ENCODE data around the gene PTK6. TPM values are rescaled to one million over a fixed set of nuclear protein-coding genes. Genes with fewer than 3 reads are reported as not detected.

Gene PTK6
- total and polyA plus RNA-seq, 7 donors: 0.28 to 80.7 (median 59.5) TPM; not detected in 2

DNA sequence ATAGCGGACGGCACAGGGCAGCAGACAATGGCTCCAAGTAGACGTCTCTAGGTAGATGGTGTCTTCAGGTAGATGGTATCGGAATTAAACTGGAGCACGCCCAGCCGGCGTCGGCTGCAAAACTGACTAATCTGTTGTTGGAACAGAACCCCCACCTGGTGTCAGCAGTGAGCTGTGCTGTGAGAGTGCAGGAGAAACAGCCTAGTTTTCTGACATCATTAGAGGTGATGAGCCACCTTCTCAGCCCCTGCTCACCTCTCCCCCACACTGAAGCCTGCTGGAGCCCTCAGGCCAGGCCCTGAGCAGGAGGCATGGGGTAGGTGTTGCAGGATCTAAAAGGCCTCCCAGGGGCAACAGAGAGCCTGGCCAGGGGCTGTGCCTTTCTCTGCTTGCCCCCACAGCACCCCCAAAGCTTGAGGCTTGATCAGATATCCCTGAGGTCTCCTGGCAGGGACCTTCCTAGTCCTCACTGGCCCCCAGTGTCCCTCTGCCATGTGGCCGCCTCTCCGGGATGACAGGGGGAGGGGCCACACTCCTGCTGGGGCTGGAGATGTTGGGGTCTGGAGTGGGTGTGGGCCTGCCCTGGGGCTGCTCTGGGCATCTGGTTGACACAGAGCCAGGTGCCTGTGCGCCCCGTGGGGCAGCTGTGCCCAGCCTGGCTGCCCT, 43.8 kb upstream of the PTK6 start:
- no peaks in the 10 kb centered on the region for H3K27me3 ChIP-seq
- H3K4me1 ChIP-seq: peaks cover 0 to 9% (median 4%) of the 10 kb centered on the region in 4 donors
- intact Hi-C loops (cut with DNase I): no loop called here
- H3K36me3 ChIP-seq: no peaks in the 10 kb centered on the region
- no peaks in the 10 kb centered on the region for H3K9me3 ChIP-seq
- DNase-seq: peak; percentile 57
- 48 to 50% methylated on average over 12 of the region's 12 CpGs for WGBS, 2 donors
- TF ChIP-seq POLR2AphosphoS5 (IDR thresholded peaks at IDR 0.05): no peak
- no peak for TF ChIP-seq POLR2A (IDR thresholded peaks at IDR 0.05)
- TF ChIP-seq, protein P1, sequence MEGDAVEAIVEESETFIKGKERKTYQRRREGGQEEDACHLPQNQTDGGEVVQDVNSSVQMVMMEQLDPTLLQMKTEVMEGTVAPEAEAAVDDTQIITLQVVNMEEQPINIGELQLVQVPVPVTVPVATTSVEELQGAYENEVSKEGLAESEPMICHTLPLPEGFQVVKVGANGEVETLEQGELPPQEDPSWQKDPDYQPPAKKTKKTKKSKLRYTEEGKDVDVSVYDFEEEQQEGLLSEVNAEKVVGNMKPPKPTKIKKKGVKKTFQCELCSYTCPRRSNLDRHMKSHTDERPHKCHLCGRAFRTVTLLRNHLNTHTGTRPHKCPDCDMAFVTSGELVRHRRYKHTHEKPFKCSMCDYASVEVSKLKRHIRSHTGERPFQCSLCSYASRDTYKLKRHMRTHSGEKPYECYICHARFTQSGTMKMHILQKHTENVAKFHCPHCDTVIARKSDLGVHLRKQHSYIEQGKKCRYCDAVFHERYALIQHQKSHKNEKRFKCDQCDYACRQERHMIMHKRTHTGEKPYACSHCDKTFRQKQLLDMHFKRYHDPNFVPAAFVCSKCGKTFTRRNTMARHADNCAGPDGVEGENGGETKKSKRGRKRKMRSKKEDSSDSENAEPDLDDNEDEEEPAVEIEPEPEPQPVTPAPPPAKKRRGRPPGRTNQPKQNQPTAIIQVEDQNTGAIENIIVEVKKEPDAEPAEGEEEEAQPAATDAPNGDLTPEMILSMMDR (IDR thresholded peaks at IDR 0.05): no peak
- TF ChIP-seq EP300 (IDR thresholded peaks at IDR 0.05): no peak
- no peak overlapping the region for H3K27ac ChIP-seq
- no peak overlapping the region for H3K4me3 ChIP-seq

DNA sequence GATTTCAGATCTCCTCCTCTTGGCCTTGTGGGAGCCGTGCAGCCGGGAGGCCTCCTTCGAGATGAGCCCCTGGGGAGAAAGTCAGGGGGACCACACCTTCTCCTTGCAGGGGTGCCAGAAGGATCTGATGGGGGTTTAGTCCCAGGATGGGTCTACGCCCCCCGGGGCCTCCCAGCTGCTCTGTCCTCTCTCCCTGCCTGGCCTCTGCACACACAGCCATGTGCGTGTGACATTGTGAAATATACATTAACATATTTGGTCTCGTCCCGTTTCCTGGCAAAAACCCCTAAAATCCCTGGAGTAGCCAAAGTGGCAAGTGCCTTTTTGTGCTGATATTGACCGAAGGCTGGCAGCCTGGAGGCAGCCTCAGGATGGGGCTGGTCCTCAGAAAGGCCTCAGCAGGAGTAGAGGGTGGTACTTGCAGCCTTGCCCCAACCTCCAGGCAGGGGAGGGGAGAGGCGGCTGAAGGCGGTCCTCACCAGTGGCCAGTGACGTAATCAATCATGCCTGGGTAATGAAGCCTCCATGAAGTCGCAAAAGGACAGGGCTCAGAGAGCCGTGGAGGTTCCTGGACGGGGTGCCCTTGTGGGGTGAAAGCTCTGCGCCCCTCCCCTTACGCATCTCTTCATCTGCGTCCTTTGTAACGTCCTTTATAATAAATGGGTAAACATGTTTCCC, 42.0 kb upstream of the PTK6 start:
- Histone ChIP-seq H3K36me3 (no peaks in the 10 kb centered on the region), H3K4me3 (no peak overlapping the region), H3K9me3 (no peaks in the 10 kb centered on the region), H3K4me1 (peaks cover 0 to 18% (median 10%) of the 10 kb centered on the region in 4 donors), H3K27me3 (no peaks in the 10 kb centered on the region), H3K27ac (no peak overlapping the region)
- intact Hi-C loops (cut with DNase I): no loop called here
- 71 to 83% methylated on average over 19 of the region's 19 CpGs for WGBS, 2 donors
- DNase-seq: no peak
- TF ChIP-seq POLR2AphosphoS5 (IDR thresholded peaks at IDR 0.05): no peak

DNA sequence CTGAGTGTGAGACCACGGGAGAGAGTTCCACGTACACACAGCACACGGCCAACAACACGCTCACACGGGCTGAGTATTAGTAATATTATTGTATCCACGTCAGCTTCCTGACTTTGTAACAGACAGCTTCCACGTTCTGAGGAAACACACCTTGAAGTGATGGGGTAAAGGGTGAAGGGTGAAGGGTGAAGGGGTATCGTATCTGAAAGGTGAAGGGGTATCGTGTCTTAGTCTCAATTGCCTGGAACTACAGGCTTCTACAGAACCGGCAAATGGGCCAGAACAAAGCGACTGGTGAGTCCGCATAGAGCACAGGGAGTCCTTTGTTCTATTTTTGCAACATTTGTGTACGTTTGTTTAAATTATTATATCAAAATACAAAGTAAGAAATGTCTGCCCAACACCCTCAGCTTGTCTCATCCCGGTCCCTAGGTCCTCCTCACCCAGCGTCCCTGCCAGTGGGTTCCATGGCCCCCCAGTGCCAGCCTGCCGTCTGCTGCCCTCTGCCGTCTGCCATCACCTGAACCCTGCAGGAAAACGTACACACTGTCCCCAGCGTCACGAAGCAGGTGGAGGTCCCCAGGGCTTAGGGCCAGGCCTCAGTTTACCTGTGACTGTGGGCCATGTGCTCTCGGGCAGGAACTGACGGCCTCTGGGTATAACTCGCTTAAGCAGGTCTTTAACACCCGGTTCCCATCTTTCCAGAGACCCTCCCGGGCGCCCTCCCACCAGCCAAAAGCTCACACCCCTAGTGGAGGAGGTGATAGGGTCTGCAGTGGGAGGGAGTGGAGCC, 41.2 kb upstream of the PTK6 start:
- 64 to 84% methylated on average over 26 of the region's 26 CpGs for WGBS, 2 donors
- H3K4me1 ChIP-seq: peaks cover 0 to 21% (median 15%) of the 10 kb centered on the region in 4 donors
- no peak for DNase-seq
- H3K27me3 ChIP-seq: no peaks in the 10 kb centered on the region
- TF ChIP-seq POLR2A (IDR thresholded peaks at IDR 0.05): no peak
- TF ChIP-seq POLR2AphosphoS5 (IDR thresholded peaks at IDR 0.05): no peak
- TF ChIP-seq EP300 (IDR thresholded peaks at IDR 0.05): no peak
- TF ChIP-seq, protein P1 (IDR thresholded peaks at IDR 0.05): no peak
- no peak overlapping the region for H3K4me3 ChIP-seq
- intact Hi-C loops (cut with DNase I): no loop called here
- H3K9me3 ChIP-seq: no peaks in the 10 kb centered on the region
- H3K36me3 ChIP-seq: no peaks in the 10 kb centered on the region
- no peak overlapping the region for H3K27ac ChIP-seq

DNA sequence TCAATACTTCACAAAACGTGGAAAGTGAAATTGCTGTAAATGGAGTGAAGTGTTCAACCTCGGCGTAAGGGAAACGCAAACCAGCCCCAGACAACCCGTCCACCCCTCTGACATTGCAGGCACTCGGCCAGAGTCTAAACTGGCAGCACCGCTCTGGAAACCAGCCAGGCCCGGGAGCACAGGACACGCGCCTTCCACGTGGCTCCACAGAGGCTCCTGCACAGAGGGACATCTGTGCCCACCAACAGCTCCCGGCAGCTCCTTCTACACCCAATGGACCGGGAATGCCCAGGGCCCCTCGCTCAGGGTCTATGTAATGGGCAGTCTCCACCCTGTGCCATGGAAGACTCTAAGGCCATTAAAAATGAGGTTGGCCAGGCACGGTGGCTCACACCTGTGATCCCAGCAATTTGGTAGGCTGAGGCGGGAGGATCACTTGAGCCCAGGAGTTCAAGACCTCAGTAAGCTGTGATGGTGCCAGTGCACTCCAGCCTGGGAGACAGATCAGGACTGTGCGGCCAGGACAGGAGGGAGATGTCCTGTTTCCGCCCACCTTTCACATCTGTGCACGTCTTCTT, 40.2 kb upstream of the PTK6 start:
- Histone ChIP-seq H3K27ac (no peak overlapping the region), H3K4me3 (no peak overlapping the region), H3K27me3 (no peaks in the 10 kb centered on the region), H3K9me3 (no peaks in the 10 kb centered on the region), H3K36me3 (peaks cover 0 to 5% (median 0%) of the 10 kb centered on the region in 4 donors), H3K4me1 (peaks cover 0 to 29% (median 24%) of the 10 kb centered on the region in 4 donors)
- peak; percentile 87 for DNase-seq
- intact Hi-C loops (cut with DNase I): no loop called here
- WGBS, 2 donors: 49 to 85% methylated on average over 19 of the region's 19 CpGs
- TF ChIP-seq POLR2AphosphoS5 (IDR thresholded peaks at IDR 0.05) (no peak), POLR2A (IDR thresholded peaks at IDR 0.05) (no peak), EP300 (IDR thresholded peaks at IDR 0.05) (no peak)
- TF ChIP-seq, protein P1 (IDR thresholded peaks at IDR 0.05): no peak

All from sigmoid colon (tissue), 7 donors.